SK-N-MC (cell line): ENCODE data around the gene NADK2.
"Not testable (repeated sequence)": the region's sequence is repeated elsewhere in the genome, so short reads cannot be mapped to it uniquely, and the experiment has no call there.

Source experiments
- DNase-seq: peaks from one replicate; pipeline ENCODE4 v3.0.0-alpha.2; 2011; ENCODE audit warnings: low read depth, low spot score
- H3K27ac ChIP-seq: fragments of 200-600 bp; sonication (generic); 2 replicates; pipeline ENCODE4 v1.5.1; 2016; ENCODE audit warnings: mixed run types
- H3K36me3 ChIP-seq: fragments of 200-600 bp; sonication (generic); 2 replicates; pipeline ENCODE4 v1.6.1; 2017; ENCODE audit warnings: antibody characterized with exemption, low read length, mixed read lengths; ENCODE audit not compliant: insufficient read depth
- H3K4me3 ChIP-seq: fragments of 200-600 bp; sonication (generic); 2 replicates; pipeline ENCODE4 v1.5.1; 2016
- H3K9ac ChIP-seq: fragments of 200-600 bp; sonication (generic); 2 replicates; pipeline ENCODE4 v1.8.0; 2017; ENCODE audit warnings: mixed run types, mixed read lengths; ENCODE audit not compliant: insufficient read length
- H3K9me3 ChIP-seq: fragments of 200-600 bp; sonication (generic); 2 replicates; pipeline ENCODE4 v1.6.1; 2017; ENCODE audit warnings: low read depth, mild to moderate bottlenecking, antibody characterized with exemption, low read length, moderate library complexity, mixed read lengths
- EZH2 ChIP-seq: fragments of 200-600 bp; sonication (generic); IDR thresholded peaks from one replicate; pipeline ENCODE4 v1.6.1; 2017; ENCODE audit warnings: antibody characterized with exemption
- FOXP2 ChIP-seq: optimal IDR thresholded peaks from 2 replicates; pipeline ENCODE3; 2011; ENCODE audit warnings: mild to moderate bottlenecking, moderate library complexity; ENCODE audit not compliant: insufficient read depth; ENCODE audit errors: extremely low read length, control extremely low read depth
- POLR2AphosphoS5 ChIP-seq: IDR thresholded peaks from 2 replicates; pipeline ENCODE4 v1.6.1; 2012; ENCODE audit warnings: mild to moderate bottlenecking, low read depth, low read length, borderline replicate concordance

The NADK2 gene, protein sequence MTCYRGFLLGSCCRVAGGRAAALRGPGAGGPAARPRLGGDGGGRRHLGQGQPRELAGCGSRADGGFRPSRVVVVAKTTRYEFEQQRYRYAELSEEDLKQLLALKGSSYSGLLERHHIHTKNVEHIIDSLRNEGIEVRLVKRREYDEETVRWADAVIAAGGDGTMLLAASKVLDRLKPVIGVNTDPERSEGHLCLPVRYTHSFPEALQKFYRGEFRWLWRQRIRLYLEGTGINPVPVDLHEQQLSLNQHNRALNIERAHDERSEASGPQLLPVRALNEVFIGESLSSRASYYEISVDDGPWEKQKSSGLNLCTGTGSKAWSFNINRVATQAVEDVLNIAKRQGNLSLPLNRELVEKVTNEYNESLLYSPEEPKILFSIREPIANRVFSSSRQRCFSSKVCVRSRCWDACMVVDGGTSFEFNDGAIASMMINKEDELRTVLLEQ

DNA sequence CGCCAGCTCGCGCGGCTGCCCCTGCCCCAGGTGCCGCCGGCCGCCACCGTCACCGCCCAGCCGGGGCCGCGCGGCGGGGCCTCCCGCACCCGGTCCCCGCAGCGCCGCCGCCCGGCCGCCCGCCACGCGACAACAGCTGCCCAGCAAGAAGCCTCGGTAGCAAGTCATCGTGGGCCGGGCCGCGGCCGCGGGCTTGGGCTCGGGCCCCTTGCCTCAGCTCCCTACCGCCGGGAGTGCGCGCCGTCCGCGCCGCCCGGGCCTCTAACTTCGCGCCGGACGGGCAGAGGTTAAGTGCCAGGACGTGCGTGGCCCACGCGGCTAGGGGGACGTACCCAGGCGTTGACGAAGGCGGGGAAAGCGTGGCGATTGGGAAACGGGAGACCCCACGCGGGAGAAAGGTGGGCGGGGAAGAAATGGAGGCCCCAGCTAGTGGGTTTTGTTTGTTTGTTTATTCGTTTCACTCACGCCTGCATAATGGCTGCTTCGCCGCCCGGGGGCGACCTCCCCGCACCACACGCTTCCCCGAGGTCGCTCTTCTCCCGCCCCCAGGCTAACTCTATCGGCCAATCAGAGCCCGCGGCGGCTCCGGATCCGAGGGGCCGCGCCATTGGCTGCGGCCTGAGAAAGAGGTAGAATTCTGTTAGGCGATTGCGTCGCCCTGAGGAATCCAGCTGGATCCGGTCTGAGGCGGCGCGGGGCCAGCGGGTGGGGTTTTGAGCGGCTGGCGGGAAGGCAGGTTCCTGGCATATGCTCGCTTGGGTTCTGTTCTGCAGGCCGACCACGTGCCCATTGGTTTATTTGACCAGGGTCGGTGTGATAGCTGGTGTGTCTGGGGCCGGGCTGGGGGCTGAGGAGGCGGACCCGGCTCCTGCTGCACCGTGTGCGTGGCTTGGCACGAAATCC, at the start of gene NADK2:
NADK2 (minus strand) TSS at position 295 of the 903 bp plus-strand sequence; CDS start at position 168, 127 bp downstream.
- Histone ChIP-seq H3K36me3 (no peaks in the 10 kb centered on the region), H3K4me3 (peak within 1 kb of the TSS; percentile 90), H3K27ac (peak within 1 kb of the TSS; percentile 84), H3K9ac (peak within 1 kb of the TSS; percentile 94), H3K9me3 (no peaks in the 10 kb centered on the region)
- DNase-seq = peak; percentile 59
- peak; percentile 64 for TF ChIP-seq POLR2AphosphoS5
- no peak for TF ChIP-seq EZH2
- TF ChIP-seq FOXP2 = peak; percentile 99

GRCh38 chr5:36285837-36286615, 44.3 kb upstream of the NADK2 start:
- Histone ChIP-seq H3K27ac (no peak overlapping the region), H3K4me3 (no peak overlapping the region), H3K9ac (no peak overlapping the region), H3K36me3 (no peaks in the 10 kb centered on the region), H3K9me3 (no peaks in the 10 kb centered on the region)
- no peak for DNase-seq
- no peak for TF ChIP-seq POLR2AphosphoS5
- no peak for TF ChIP-seq EZH2
- no peak for TF ChIP-seq FOXP2

DNA sequence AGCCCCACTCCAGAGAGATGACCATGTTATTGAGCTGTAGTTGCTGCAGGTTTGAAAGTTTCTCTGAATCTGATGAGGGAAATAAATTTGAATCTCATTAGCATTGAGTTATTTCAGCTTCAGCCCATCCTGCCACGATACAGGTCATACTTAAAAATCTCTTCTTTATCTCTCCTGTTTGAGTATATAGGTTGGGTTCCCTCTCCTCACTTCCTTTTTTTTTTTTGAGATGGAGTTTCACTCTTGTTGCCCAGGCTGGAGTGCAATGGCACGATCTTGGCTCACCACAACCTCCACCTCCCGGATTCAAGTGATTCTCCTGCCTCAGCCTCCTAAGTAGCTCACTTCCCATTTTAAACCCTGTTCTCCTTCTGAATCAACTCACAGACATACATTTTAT, 42.0 kb upstream of the NADK2 start:
- H3K27ac ChIP-seq, H3K36me3 ChIP-seq, DNase-seq, H3K9me3 ChIP-seq, H3K4me3 ChIP-seq, H3K9ac ChIP-seq: not testable (repeated sequence)

DNA sequence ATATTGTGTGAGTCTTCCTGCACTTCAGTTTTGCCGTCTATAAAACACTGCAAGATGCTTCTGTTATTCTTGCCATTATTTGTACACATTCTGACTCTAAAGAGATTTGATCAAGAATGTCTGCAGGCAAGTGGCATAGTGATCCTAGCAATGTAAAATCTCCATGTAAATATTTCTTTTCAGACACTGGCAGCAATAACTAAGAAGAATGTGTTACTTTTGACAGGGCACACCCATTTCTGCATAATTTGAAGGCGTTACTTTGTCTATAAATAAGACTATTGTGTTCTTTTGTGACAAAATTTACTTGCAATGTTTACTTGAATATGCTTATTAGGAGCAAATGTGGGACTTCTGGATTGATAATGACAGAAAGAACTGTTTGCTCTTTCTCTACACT, 39.9 kb upstream of the NADK2 start:
- H3K36me3 ChIP-seq = no peaks in the 10 kb centered on the region
- TF ChIP-seq FOXP2 (no peak), EZH2 (no peak), POLR2AphosphoS5 (no peak)

DNA sequence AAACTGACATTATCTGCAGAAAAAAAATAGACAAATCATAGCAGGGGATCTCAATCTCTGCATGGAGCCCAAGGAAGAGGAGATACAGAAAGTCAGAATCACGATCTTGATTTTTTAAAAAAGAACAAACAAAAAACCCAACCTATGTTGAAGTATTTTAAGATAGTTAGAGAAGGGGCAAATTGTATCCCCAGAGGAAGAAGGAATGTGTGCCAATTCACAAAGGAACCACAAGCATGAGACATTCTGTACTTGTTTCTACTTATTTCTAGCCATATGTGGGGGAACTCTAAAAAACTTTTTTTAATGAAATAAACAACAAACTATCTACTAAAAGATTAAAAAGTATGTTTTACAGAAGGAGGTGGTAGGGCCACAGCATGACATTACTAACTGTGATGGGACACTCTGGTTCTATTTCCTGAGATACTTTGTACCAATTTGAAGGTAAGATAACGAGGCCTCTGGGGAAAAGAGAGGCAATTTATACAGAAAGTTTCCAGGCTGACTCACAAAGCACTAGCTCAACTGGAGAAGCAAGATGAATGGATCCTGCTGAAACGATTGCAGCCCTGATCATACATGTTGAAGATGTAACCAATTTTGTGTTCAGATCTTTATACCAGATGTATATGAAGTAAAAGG, 37.5 kb upstream of the NADK2 start:
- Histone ChIP-seq H3K27ac (peak overlapping the region; percentile 95), H3K4me3 (peak overlapping the region; percentile 55), H3K9ac (peak overlapping the region; percentile 37), H3K36me3 (no peaks in the 10 kb centered on the region), H3K9me3 (no peaks in the 10 kb centered on the region)
- TF ChIP-seq POLR2AphosphoS5 (no peak), EZH2 (no peak), FOXP2 (no peak)
- DNase-seq = peak; percentile 84

More for the DNA sequence above, 39.9 kb upstream of the NADK2 start:
- Histone ChIP-seq H3K27ac (no peak overlapping the region), H3K9me3 (no peaks in the 10 kb centered on the region), H3K9ac (no peak overlapping the region), H3K4me3 (no peak overlapping the region)
- no peak for DNase-seq

- Histone ChIP-seq H3K36me3 (no peaks in the 10 kb centered on the region), H3K9me3 (no peaks in the 10 kb centered on the region), H3K27ac (peak overlapping the region; percentile 95), H3K9ac (no peak overlapping the region), H3K4me3 (no peak overlapping the region)
- no peak for DNase-seq
- TF ChIP-seq POLR2AphosphoS5 (no peak), FOXP2 (no peak), EZH2 (no peak)
These were observed 35.9 kb upstream of the NADK2 start for GRCh38 chr5:36277521-36278176.

DNA sequence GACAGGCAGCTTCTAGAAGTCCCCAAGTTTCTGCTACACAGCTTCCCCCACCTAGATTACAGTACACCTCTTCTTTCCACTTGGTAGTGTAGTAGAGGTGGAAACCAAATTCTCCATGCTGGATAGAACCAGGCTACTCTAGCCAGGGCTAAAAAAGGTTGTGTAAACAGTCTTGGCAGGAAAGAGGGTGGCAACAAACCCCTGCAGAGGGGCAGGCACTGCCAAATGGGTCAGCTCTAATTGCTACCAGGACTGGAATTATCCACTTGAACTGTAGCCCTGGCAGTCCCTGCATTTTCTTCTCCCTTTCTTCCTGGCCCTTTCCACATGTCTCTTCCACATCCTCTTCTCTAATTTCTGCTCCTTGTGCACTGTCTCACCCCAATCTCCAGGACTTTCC, 35.1 kb upstream of the NADK2 start:
- Histone ChIP-seq H3K36me3 (no peaks in the 10 kb centered on the region), H3K9ac (no peak overlapping the region), H3K27ac (0 out of 2 replicates have a peak overlapping the region, but pooled peaks have one; percentile 28), H3K4me3 (no peak overlapping the region), H3K9me3 (no peaks in the 10 kb centered on the region)
- TF ChIP-seq EZH2 (no peak), FOXP2 (no peak), POLR2AphosphoS5 (no peak)
- no peak for DNase-seq
